Kidney (tissue), 14 donors: ENCODE measurements around the gene SLC18A3. TPM values are rescaled to one million over a fixed set of nuclear protein-coding genes. Genes with fewer than 3 reads are reported as not detected.

Source experiments
- DNase-seq, 5 donors: peaks; one replicate each; pipeline ENCODE4 v3.0.0-alpha.2; 2013 to 2020
- FAIRE-seq: peaks from 2 replicates; lab custom pipeline; 2012; peaks lifted over from hg19 to GRCh38; lab: Jason Lieb, UNC
- H3K27ac ChIP-seq, 2 donors: one replicate each; pipeline ENCODE4 v1.7.0; 2013; ENCODE audit warnings: low read depth in 2 of 2, low read length in 2 of 2, inconsistent platforms in 1 of 2
- H3K27me3 ChIP-seq: one replicate; pipeline ENCODE4 v1.7.1; 2013; ENCODE audit warnings: low read length, inconsistent platforms; ENCODE audit not compliant: control insufficient read depth, insufficient read depth
- H3K36me3 ChIP-seq, 3 donors: one replicate each; pipeline versions ENCODE4 v1.7.0 to v1.7.1; 2013; ENCODE audit warnings: low read length in 3 of 3, control low read depth in 1 of 3, inconsistent platforms in 1 of 3; ENCODE audit not compliant: insufficient read depth in 3 of 3, control insufficient read depth in 2 of 3
- H3K4me1 ChIP-seq, 3 donors: one replicate each; pipeline versions ENCODE4 v1.7.0 to v1.7.1; 2013; ENCODE audit warnings: low read length in 3 of 3, inconsistent platforms in 1 of 3, low read depth in 1 of 3; ENCODE audit not compliant: control insufficient read depth in 2 of 3, insufficient read depth in 2 of 3
- H3K4me3 ChIP-seq, 3 donors: one replicate each; pipeline versions ENCODE4 v1.7.0 to v1.8.1; 2013; ENCODE audit warnings: low read length in 3 of 3, control low read depth in 1 of 3, inconsistent platforms in 1 of 3
- H3K9ac ChIP-seq, 3 donors: one replicate each; pipeline versions ENCODE4 v1.7.0 to v1.7.1; 2013; ENCODE audit warnings: low read length in 3 of 3, control low read depth in 1 of 3, inconsistent platforms in 1 of 3
- H3K9me3 ChIP-seq, 3 donors: one replicate each; pipeline versions ENCODE4 v1.7.0 to v1.7.1; 2013; ENCODE audit warnings: low read length in 3 of 3, control low read depth in 1 of 3, inconsistent platforms in 1 of 3; ENCODE audit not compliant: control insufficient read depth in 2 of 3, insufficient read depth in 1 of 3
- CTCF ChIP-seq: IDR thresholded peaks from 3 replicates; pipeline ENCODE4 v1.5.1; 2012; ENCODE audit warnings: mild to moderate bottlenecking, moderate library complexity, borderline replicate concordance; ENCODE audit not compliant: insufficient read depth; ENCODE audit errors: extremely low read depth
- intact Hi-C: fragments of 100-400 bp; cut with DNase I; formaldehyde crosslinking; loops from one replicate; pipeline ENCODE4 v1.11.1; 2022
- polyA plus RNA-seq: library from polyadenylated mRNA; stranded (reverse); fragments of 350-450 nt; fragmentation: Illumina TruSeq; extraction: RNeasy Lipid Tissue Mini Kit (QIAGEN cat#74804); gene quantifications from one replicate; pipeline ENCODE4 v1.2.3, GENCODE V29; 2014; ENCODE audit warnings: low read depth, low replicate concordance; ENCODE audit not compliant: insufficient read depth
- total RNA-seq: library from RNA; stranded (reverse); fragmentation: NEBNext Ultra II Directional; extraction: Animal tissue kit (Norgen Biotek cat#: 25700); gene quantifications from one replicate; pipeline ENCODE4 v1.2.1, GENCODE V29; 2021
- donor health status: control.
- donor health status: control.
- donor health status: control.
- donor health status: control.
- donor health status: control.
- donor health status: DM: yes; HTN: yes; CAD: no.
- donor health status: Normal renal cell carcinoma (clear cell type).

The SLC18A3 gene
- total and polyA plus RNA-seq, 2 donors from 2014 or later: not detected

DNA sequence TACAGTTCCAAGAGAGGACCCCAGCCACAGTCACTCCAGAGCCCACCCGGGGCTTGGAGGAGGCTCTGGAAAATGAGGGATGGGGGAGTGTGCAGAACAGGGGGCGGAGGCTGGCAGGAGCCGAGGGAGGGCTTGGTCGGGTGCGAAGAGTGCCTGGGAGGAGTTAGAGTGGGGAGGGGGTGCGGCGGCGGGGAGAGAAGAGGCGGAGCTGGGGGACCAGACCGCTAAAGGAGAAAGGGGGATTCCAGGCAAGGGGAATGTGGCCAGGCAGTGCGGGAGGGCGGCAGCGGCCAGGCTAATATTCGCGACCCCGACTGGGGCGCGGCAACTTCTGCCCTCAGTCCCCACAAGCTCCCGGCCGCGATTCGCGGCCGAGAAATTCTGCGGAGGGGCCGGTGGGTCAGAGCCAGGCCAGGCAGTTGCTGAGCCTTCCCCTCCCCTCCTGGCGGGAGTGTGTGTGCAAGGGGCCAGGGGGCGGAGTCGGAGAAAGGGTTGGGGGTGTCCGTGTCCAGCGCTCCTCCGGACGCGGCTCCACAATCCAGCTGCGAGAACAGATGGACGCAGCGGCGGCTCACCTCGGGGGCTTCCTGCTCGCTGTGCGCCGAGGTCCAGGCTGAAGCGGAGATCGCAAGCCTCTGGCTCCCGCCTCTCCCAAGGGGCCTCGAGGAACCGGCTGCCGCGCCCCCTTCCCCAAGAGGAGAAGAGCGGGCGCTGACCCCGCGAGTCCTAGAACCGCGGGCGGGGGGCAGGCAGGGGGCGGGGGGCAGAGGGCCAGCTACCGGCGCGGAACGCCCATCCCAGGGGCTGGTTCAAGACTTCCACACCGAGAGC is 612 bp upstream of the SLC18A3 start:
- DNase-seq: peak in 2 of 5 donors; percentile 31 to 76
- Histone ChIP-seq H3K9me3 (no peaks in the 10 kb centered on the region), H3K4me3 (no peak overlapping the region), H3K36me3 (no peaks in the 10 kb centered on the region), H3K9ac (no peak overlapping the region), H3K27ac (no peak overlapping the region), H3K4me1 (peaks cover 0 to 14% (median 0%) of the 10 kb centered on the region in 3 donors), H3K27me3 (peaks cover 46% of the 10 kb centered on the region)
- no peak for TF ChIP-seq CTCF
- intact Hi-C loops: no loop called here
- FAIRE-seq: no peak

- no peak for FAIRE-seq
Observed at GRCh38 chr10:49610458-49611165, 502 bp downstream of the SLC18A3 start.

DNA sequence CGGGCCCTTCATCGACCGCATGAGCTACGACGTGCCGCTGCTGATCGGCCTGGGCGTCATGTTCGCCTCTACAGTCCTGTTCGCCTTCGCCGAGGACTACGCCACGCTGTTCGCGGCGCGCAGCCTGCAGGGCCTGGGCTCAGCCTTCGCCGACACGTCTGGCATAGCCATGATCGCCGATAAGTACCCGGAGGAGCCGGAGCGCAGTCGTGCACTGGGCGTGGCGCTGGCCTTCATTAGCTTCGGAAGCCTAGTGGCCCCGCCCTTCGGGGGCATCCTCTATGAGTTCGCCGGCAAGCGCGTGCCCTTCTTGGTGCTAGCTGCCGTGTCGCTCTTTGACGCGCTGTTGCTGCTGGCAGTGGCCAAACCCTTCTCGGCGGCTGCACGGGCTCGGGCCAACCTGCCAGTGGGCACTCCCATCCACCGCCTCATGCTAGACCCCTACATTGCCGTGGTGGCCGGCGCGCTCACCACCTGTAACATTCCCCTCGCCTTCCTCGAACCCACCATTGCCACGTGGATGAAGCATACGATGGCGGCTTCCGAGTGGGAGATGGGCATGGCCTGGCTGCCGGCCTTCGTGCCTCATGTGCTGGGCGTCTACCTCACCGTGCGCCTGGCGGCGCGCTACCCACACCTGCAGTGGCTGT is 1.2 kb downstream of the SLC18A3 start:
- TF ChIP-seq CTCF: no peak
- DNase-seq (peak in 1 of 5 donors; percentile 45), FAIRE-seq (no peak)
- Histone ChIP-seq H3K27me3 (peaks cover 62% of the 10 kb centered on the region), H3K36me3 (no peaks in the 10 kb centered on the region), H3K27ac (no peak overlapping the region), H3K4me3 (no peak overlapping the region), H3K9me3 (no peaks in the 10 kb centered on the region), H3K4me1 (peaks cover 0 to 14% (median 0%) of the 10 kb centered on the region in 3 donors), H3K9ac (no peak overlapping the region)
- intact Hi-C loops: no loop called here

More at GRCh38 chr10:49610458-49611165, 502 bp downstream of the SLC18A3 start:
- intact Hi-C loops: no loop called here
- H3K27ac ChIP-seq: no peak overlapping the region
- H3K9me3 ChIP-seq: no peaks in the 10 kb centered on the region
- DNase-seq: peak in 1 of 5 donors; percentile 43
- H3K27me3 ChIP-seq: peaks cover 57% of the 10 kb centered on the region
- no peak overlapping the region for H3K9ac ChIP-seq
- no peak overlapping the region for H3K4me3 ChIP-seq
- H3K4me1 ChIP-seq: peaks cover 0 to 14% (median 0%) of the 10 kb centered on the region in 3 donors
- no peaks in the 10 kb centered on the region for H3K36me3 ChIP-seq
- TF ChIP-seq CTCF: no peak
